Measurements from ENCODE around the gene CD6. TPM values are rescaled to one million over a fixed set of nuclear protein-coding genes. Genes with fewer than 3 reads are reported as not detected.

CD6 gene
- polyA plus RNA-seq, 3 donors from 2014 or later: 17.3 to 47.3 (median 19.1) TPM

Other genes with a start within 250 kb of the CD6 start
- not detected for gene MS4A18, start 247.0 kb upstream of the CD6 start, polyA plus RNA-seq
- gene MS4A15, start 214.8 kb upstream of the CD6 start, polyA plus RNA-seq: not detected
- not detected for gene MS4A10, start 186.3 kb upstream of the CD6 start, polyA plus RNA-seq
- 10 to 100 TPM in 1 of 3 donors, 1 to 10 TPM in 2; 5.6 to 16.5 (median 7.4) TPM for gene CCDC86, start 129.6 kb upstream of the CD6 start, polyA plus RNA-seq
- under 1 TPM in 2 of 3 donors, not detected in 1; 0.46 to 0.49 TPM for gene PTGDR2, start 115.7 kb upstream of the CD6 start, polyA plus RNA-seq
- not detected for gene ZP1, start 104.1 kb upstream of the CD6 start, polyA plus RNA-seq
- gene PRPF19, start 65.1 kb upstream of the CD6 start, polyA plus RNA-seq: 10 to 100 TPM in 2 of 3 donors, 1 to 10 TPM in 1; 8.9 to 15.2 (median 13.6) TPM
- gene TMEM109, start 57.5 kb upstream of the CD6 start, polyA plus RNA-seq: 100 to 1,000 TPM; 292 to 631 (median 400) TPM
- not detected for gene TMEM132A, start 47.2 kb upstream of the CD6 start, polyA plus RNA-seq
- gene SLC15A3, start 19.5 kb upstream of the CD6 start, polyA plus RNA-seq: under 1 TPM in 2 of 3 donors, not detected in 1; 0.41 to 0.43 TPM
- 1 to 10 TPM in 1 of 3 donors, under 1 TPM in 2; 0.68 to 1.8 (median 0.80) TPM for gene CD5, start 130.8 kb downstream of the CD6 start, polyA plus RNA-seq
- gene VPS37C, start 189.7 kb downstream of the CD6 start, polyA plus RNA-seq: under 1 TPM in 2 of 3 donors, not detected in 1; 0.36 to 0.95 TPM
- gene PGA3, start 231.8 kb downstream of the CD6 start, polyA plus RNA-seq: not detected

Data from immature natural killer cell (primary cell).